ENCODE results near the gene LY6G5B.

The LY6G5B gene

DNA sequence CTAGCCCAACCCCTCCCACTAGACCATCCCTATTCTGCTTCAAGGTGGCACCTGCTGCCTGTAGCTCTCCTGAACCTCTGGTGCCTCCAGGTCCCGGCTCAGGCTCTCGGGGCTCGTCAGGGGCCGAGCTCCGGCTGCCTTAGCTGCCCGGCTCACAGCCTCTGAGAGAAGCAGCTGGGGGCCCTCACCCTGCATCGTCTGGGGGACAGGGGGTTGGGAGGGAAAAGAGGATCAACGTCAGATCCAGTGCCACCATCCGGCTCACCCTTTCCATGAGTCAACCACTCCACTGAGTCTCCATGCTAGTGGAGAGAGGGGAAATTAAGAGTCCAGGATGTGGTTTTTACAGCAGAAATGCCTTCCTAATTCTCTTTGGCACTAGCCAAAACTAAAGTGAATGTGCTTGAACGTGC, 30.3 kb upstream of the LY6G5B start:
- H3K27ac ChIP-seq (ENCODE audit: poor library complexity, severe bottlenecking): no peak overlapping the region
- DNase-seq (ENCODE audit: low spot score) (no peak), ATAC-seq (ENCODE audit: low read depth) (peak; percentile 23; the same call in 2 of the 3 replicates)
- H3K36me3 ChIP-seq (ENCODE audit: low read depth): peaks cover 87% of the 10 kb centered on the region
- H3K4me1 ChIP-seq (ENCODE audit: insufficient read depth, poor library complexity, severe bottlenecking): no peaks in the 10 kb centered on the region
- H3K9me3 ChIP-seq (ENCODE audit: severe bottlenecking): no peaks in the 10 kb centered on the region
- no peaks in the 10 kb centered on the region for H3K27me3 ChIP-seq (ENCODE audit: insufficient read depth, poor library complexity, severe bottlenecking)
- no peak overlapping the region for H3K4me3 ChIP-seq (ENCODE audit: severe bottlenecking)
- TF ChIP-seq, protein P1, sequence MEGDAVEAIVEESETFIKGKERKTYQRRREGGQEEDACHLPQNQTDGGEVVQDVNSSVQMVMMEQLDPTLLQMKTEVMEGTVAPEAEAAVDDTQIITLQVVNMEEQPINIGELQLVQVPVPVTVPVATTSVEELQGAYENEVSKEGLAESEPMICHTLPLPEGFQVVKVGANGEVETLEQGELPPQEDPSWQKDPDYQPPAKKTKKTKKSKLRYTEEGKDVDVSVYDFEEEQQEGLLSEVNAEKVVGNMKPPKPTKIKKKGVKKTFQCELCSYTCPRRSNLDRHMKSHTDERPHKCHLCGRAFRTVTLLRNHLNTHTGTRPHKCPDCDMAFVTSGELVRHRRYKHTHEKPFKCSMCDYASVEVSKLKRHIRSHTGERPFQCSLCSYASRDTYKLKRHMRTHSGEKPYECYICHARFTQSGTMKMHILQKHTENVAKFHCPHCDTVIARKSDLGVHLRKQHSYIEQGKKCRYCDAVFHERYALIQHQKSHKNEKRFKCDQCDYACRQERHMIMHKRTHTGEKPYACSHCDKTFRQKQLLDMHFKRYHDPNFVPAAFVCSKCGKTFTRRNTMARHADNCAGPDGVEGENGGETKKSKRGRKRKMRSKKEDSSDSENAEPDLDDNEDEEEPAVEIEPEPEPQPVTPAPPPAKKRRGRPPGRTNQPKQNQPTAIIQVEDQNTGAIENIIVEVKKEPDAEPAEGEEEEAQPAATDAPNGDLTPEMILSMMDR (IDR thresholded peaks at IDR 0.05; ENCODE audit: poor library complexity, severe bottlenecking): no peak

GRCh38 chr6:31640612-31641011, 29.2 kb upstream of the LY6G5B start:
- Histone ChIP-seq H3K27ac (ENCODE audit: poor library complexity, severe bottlenecking) (no peak overlapping the region), H3K4me1 (ENCODE audit: insufficient read depth, poor library complexity, severe bottlenecking) (no peaks in the 10 kb centered on the region), H3K36me3 (ENCODE audit: low read depth) (peaks cover 87% of the 10 kb centered on the region), H3K27me3 (ENCODE audit: insufficient read depth, poor library complexity, severe bottlenecking) (no peaks in the 10 kb centered on the region), H3K4me3 (ENCODE audit: severe bottlenecking) (no peak overlapping the region), H3K9me3 (ENCODE audit: severe bottlenecking) (no peaks in the 10 kb centered on the region)
- DNase-seq (ENCODE audit: low spot score) (no peak), ATAC-seq (ENCODE audit: low read depth) (no peak)
- TF ChIP-seq, protein P1 (IDR thresholded peaks at IDR 0.05; ENCODE audit: poor library complexity, severe bottlenecking): no peak

- H3K36me3 ChIP-seq (ENCODE audit: low read depth): peaks cover 87% of the 10 kb centered on the region
- no peaks in the 10 kb centered on the region for H3K9me3 ChIP-seq (ENCODE audit: severe bottlenecking)
- DNase-seq (ENCODE audit: low spot score) (no peak), ATAC-seq (ENCODE audit: low read depth) (no peak)
- TF ChIP-seq, protein P1 (IDR thresholded peaks at IDR 0.05; ENCODE audit: poor library complexity, severe bottlenecking): no peak
- H3K4me3 ChIP-seq (ENCODE audit: severe bottlenecking): no peak overlapping the region
- H3K27ac ChIP-seq (ENCODE audit: poor library complexity, severe bottlenecking): no peak overlapping the region
- H3K4me1 ChIP-seq (ENCODE audit: insufficient read depth, poor library complexity, severe bottlenecking): no peaks in the 10 kb centered on the region
- H3K27me3 ChIP-seq (ENCODE audit: insufficient read depth, poor library complexity, severe bottlenecking): no peaks in the 10 kb centered on the region
Measured at GRCh38 chr6:31641370-31641769, 28.4 kb upstream of the LY6G5B start.

DNA sequence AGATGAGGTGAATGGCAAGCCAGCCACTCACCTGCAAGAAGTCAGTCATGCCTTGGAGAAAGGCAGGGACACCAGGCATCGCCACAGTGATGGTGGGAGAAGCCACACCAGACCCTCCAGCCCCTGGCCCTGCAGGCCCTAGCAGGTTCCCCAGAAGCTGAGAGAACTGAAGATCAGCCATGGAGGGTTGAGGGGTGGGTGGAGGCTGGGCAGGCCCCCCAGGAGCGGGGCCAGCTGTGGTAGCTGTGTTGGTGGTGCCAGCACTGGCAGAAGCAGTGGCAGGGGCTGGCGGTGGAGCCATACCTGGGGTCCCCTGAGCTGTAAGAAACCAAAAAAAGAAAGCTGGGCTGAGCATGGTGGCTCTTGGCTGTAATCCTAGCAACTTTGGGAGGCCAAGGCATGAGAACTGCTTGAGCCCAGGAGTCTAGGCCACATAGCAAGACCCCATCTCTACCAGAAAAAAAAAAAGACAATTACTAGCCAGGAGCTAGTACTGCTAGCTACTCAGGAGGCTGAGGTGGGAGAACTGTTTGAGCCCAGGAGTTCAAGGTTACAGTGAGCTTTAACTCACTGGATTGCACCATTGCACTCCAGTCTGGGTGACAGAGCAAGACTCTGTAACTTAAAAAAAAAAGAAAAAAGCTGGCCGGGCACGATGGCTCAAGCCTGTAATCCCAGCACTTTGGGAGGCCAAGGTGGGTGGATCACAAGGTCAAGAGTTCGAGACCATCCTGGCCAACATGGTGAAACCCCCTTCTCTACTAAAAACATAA, 26.8 kb upstream of the LY6G5B start:
- DNase-seq (ENCODE audit: low spot score) (no peak), ATAC-seq (ENCODE audit: low read depth) (no peak)
- Histone ChIP-seq H3K9me3 (ENCODE audit: severe bottlenecking) (no peaks in the 10 kb centered on the region), H3K27me3 (ENCODE audit: insufficient read depth, poor library complexity, severe bottlenecking) (no peaks in the 10 kb centered on the region), H3K4me3 (ENCODE audit: severe bottlenecking) (no peak overlapping the region), H3K4me1 (ENCODE audit: insufficient read depth, poor library complexity, severe bottlenecking) (no peaks in the 10 kb centered on the region), H3K27ac (ENCODE audit: poor library complexity, severe bottlenecking) (no peak overlapping the region), H3K36me3 (ENCODE audit: low read depth) (peaks cover 86% of the 10 kb centered on the region)
- TF ChIP-seq, protein P1 (IDR thresholded peaks at IDR 0.05; ENCODE audit: poor library complexity, severe bottlenecking): no peak

DNA sequence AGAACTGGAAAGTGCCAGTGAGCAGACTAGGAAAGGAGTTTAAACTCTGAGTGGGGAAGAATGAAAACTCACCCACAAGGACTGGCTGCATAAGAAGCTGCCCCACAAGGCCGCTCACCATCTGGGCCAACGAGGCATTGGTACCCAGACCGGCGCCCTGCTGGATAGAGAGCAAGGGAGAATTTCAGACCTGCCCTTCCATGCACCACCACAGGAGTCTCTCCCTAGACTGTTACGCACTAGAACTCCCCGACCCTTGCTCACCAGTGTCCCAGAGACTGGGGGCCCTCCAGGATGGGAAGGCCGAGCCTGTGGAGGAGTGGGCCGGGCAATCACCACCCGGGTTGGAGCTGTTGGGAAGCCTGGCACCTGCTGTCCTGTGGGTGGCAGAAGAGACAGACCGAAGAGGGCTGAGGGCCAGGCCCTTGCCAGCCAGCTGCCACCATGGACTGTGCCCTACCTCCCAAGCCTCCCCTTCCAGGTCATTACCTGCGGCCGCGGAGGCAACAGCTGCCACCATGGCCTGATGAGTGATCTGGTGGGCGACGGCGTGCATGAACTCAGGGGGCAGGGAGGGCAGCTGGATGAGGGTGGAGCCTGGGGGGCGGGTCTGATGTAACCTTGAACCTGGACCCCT, 25.8 kb upstream of the LY6G5B start:
- Histone ChIP-seq H3K27me3 (ENCODE audit: insufficient read depth, poor library complexity, severe bottlenecking) (no peaks in the 10 kb centered on the region), H3K4me3 (ENCODE audit: severe bottlenecking) (no peak overlapping the region), H3K36me3 (ENCODE audit: low read depth) (peaks cover 86% of the 10 kb centered on the region), H3K9me3 (ENCODE audit: severe bottlenecking) (no peaks in the 10 kb centered on the region), H3K4me1 (ENCODE audit: insufficient read depth, poor library complexity, severe bottlenecking) (no peaks in the 10 kb centered on the region), H3K27ac (ENCODE audit: poor library complexity, severe bottlenecking) (no peak overlapping the region)
- no peak for DNase-seq (ENCODE audit: low spot score)
- no peak for ATAC-seq (ENCODE audit: low read depth)
- TF ChIP-seq, protein P1 (IDR thresholded peaks at IDR 0.05; ENCODE audit: poor library complexity, severe bottlenecking): no peak

Measured in RWPE2 (cell line).